ENCODE data around the gene MDH1.
"Not testable (repeated sequence)": the region's sequence is repeated elsewhere in the genome, so short reads cannot be mapped to it uniquely, and the experiment has no call there.

MDH1 gene

GRCh38 chr2:63587814-63588384 lies 864 bp upstream of the MDH1 start:
- DNase-seq (ENCODE audit: low read depth in 2 of 3, low spot score in 2 of 3), result no peak

GRCh38 chr2:63589148-63589958 lies 590 bp downstream of the MDH1 start:
- no peak for DNase-seq (ENCODE audit: low read depth in 2 of 3, low spot score in 2 of 3)

- no peak for DNase-seq (ENCODE audit: low read depth in 2 of 3, low spot score in 2 of 3)
Measured at GRCh38 chr2:63590626-63591408, 2.1 kb downstream of the MDH1 start.

GRCh38 chr2:63591566-63592175 lies 2.9 kb downstream of the MDH1 start:
- DNase-seq (ENCODE audit: low read depth in 2 of 3, low spot score in 2 of 3), result no peak

GRCh38 chr2:63594660-63595059 lies 5.9 kb downstream of the MDH1 start:
- DNase-seq (ENCODE audit: low read depth in 2 of 3, low spot score in 2 of 3), result no peak

- DNase-seq (ENCODE audit: low read depth in 2 of 3, low spot score in 2 of 3), result no peak
Measured at GRCh38 chr2:63596401-63596883, 7.7 kb downstream of the MDH1 start.

- no peak for DNase-seq (ENCODE audit: low read depth in 2 of 3, low spot score in 2 of 3)
Measured at GRCh38 chr2:63598981-63599380, 10.2 kb downstream of the MDH1 start.

GRCh38 chr2:63600881-63601460 lies 12.2 kb downstream of the MDH1 start:
- DNase-seq (ENCODE audit: low read depth in 2 of 3, low spot score in 2 of 3), result no peak

GRCh38 chr2:63604666-63605065 lies 15.9 kb downstream of the MDH1 start:
- DNase-seq (ENCODE audit: low read depth in 2 of 3, low spot score in 2 of 3), result no peak

GRCh38 chr2:63608865-63609264 lies 20.1 kb downstream of the MDH1 start:
- DNase-seq (ENCODE audit: low read depth in 2 of 3, low spot score in 2 of 3), result not testable (repeated sequence)

GRCh38 chr2:63610525-63610924 lies 21.8 kb downstream of the MDH1 start:
- DNase-seq (ENCODE audit: low read depth in 2 of 3, low spot score in 2 of 3), result no peak

- DNase-seq (ENCODE audit: low read depth in 2 of 3, low spot score in 2 of 3), result no peak
Measured at GRCh38 chr2:63613391-63613901, 24.7 kb downstream of the MDH1 start.

GRCh38 chr2:63614448-63614968 lies 25.7 kb downstream of the MDH1 start:
- DNase-seq (ENCODE audit: low read depth in 2 of 3, low spot score in 2 of 3), result no peak

- no peak for DNase-seq (ENCODE audit: low read depth in 2 of 3, low spot score in 2 of 3)
Measured at GRCh38 chr2:63614983-63615945, 26.5 kb downstream of the MDH1 start.

GRCh38 chr2:63617366-63617765 lies 28.6 kb downstream of the MDH1 start:
- no peak for DNase-seq (ENCODE audit: low read depth in 2 of 3, low spot score in 2 of 3)

GRCh38 chr2:63619328-63619727 lies 30.6 kb downstream of the MDH1 start:
- DNase-seq (ENCODE audit: low read depth in 2 of 3, low spot score in 2 of 3), result no peak

GRCh38 chr2:63622751-63623150 lies 34.0 kb downstream of the MDH1 start:
- no peak for DNase-seq (ENCODE audit: low read depth in 2 of 3, low spot score in 2 of 3)

- not testable (repeated sequence) for DNase-seq (ENCODE audit: low read depth in 2 of 3, low spot score in 2 of 3)
Measured at GRCh38 chr2:63623763-63624162, 35.0 kb downstream of the MDH1 start.

- no peak for DNase-seq (ENCODE audit: low read depth in 2 of 3, low spot score in 2 of 3)
Measured at GRCh38 chr2:63627866-63628265, 39.1 kb downstream of the MDH1 start.

Measured in activated CD8-positive, alpha-beta memory T cell treated with anti-CD3 and anti-CD28 coated beads for 48 hours (primary cell).